Right hindlimb (tissue), 1 donor: ENCODE measurements around the gene MSMP.

Experiments used
- DNase-seq: peaks from one replicate; pipeline ENCODE4 v3.0.0-alpha.2; 2018

The MSMP gene

GRCh38 chr9:35717132-35717870 is 36.8 kb downstream of the MSMP start:
- no peak for DNase-seq

- peak; percentile 11 for DNase-seq
Observed at GRCh38 chr9:35716230-35716629, 37.8 kb downstream of the MSMP start.

- DNase-seq: no peak
Observed at GRCh38 chr9:35714579-35715252, 39.4 kb downstream of the MSMP start.

- DNase-seq: no peak
Observed at GRCh38 chr9:35714123-35714522, 40.0 kb downstream of the MSMP start.

- no peak for DNase-seq
Observed at GRCh38 chr9:35713578-35713977, 40.5 kb downstream of the MSMP start.

GRCh38 chr9:35712762-35713400 is 41.2 kb downstream of the MSMP start:
- DNase-seq: no peak

GRCh38 chr9:35711501-35712428 is 42.3 kb downstream of the MSMP start:
- DNase-seq: no peak

- no peak for DNase-seq
Observed at GRCh38 chr9:35710818-35711500, 43.1 kb downstream of the MSMP start.

- no peak for DNase-seq
Observed at GRCh38 chr9:35708146-35708545, 45.9 kb downstream of the MSMP start.

- no peak for DNase-seq
Observed at GRCh38 chr9:35706951-35707350, 47.1 kb downstream of the MSMP start.

- no peak for DNase-seq
Observed at GRCh38 chr9:35705836-35706430, 48.1 kb downstream of the MSMP start.

- DNase-seq: no peak
Observed at GRCh38 chr9:35705372-35705771, 48.7 kb downstream of the MSMP start.

- DNase-seq: no peak
Observed at GRCh38 chr9:35703906-35704672, 50.0 kb downstream of the MSMP start.
